ENCODE data around the gene FARP2. TPM values are rescaled to one million over a fixed set of nuclear protein-coding genes. Genes with fewer than 3 reads are reported as not detected.
A peak's percentile ranks its signal among the peaks of the same experiment; 100 is the strongest.
"Not testable (repeated sequence)": the region's sequence is repeated elsewhere in the genome, so short reads cannot be mapped to it uniquely, and the experiment has no call there.

FARP2 gene
- total RNA-seq, 1 donor from 2014 or later: 63.6 TPM

DNA sequence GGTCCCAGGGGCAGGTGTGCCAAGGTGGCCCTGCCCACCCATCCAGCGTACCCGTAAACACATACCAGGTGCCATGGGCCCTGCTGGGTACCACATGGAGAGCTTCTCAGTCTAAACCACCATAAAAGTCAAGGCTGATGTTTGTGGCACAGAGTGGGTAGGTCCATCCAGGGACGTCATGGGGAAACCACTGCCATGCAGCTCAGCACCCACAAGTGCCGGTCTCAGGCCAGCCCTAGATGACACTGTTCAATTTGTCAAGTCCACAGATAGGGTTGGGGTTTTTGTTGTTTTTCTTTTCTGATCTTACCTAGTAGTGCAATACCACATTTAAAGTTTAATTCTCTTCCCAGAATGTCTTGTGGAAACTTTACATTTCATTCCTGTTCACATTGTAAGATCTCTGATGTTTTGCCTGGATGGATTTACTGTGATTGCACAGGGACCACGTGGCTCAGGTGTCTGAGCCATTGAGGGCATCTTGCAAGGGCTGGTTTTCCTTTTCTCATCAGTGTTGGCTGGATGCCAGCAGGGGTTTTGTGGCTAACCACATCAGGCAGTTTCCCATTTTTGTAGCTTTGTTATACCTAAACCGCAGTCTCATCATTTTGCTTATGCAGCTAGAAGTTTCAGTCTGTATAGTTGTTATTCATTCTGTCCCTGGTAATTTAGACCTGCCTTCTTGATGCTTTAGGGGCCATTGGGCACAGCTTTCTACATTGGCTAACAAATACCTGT, 87.6 kb downstream of the FARP2 start:
- Mint-ChIP-seq H3K27ac (no peak overlapping the region), H3K27me3 (no peaks in the 10 kb centered on the region)

GRCh38 chr2:241445426-241445825, 89.3 kb downstream of the FARP2 start:
- Mint-ChIP-seq H3K9me3 (ENCODE audit: low read depth) (no peaks in the 10 kb centered on the region), H3K27ac (no peak overlapping the region), H3K27me3 (no peaks in the 10 kb centered on the region), H3K4me1 (ENCODE audit: low read depth) (no peaks in the 10 kb centered on the region), H3K36me3 (ENCODE audit: insufficient read depth) (peaks cover 14% of the 10 kb centered on the region), H3K4me3 (ENCODE audit: low read depth) (no peak overlapping the region)
- TF ChIP-seq, protein P1, sequence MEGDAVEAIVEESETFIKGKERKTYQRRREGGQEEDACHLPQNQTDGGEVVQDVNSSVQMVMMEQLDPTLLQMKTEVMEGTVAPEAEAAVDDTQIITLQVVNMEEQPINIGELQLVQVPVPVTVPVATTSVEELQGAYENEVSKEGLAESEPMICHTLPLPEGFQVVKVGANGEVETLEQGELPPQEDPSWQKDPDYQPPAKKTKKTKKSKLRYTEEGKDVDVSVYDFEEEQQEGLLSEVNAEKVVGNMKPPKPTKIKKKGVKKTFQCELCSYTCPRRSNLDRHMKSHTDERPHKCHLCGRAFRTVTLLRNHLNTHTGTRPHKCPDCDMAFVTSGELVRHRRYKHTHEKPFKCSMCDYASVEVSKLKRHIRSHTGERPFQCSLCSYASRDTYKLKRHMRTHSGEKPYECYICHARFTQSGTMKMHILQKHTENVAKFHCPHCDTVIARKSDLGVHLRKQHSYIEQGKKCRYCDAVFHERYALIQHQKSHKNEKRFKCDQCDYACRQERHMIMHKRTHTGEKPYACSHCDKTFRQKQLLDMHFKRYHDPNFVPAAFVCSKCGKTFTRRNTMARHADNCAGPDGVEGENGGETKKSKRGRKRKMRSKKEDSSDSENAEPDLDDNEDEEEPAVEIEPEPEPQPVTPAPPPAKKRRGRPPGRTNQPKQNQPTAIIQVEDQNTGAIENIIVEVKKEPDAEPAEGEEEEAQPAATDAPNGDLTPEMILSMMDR (IDR thresholded peaks at IDR 0.05; ENCODE audit: unreplicated experiment): no peak
- DNase-seq (ENCODE audit: low spot score, unreplicated experiment): no peak

More for the DNA sequence above, 87.6 kb downstream of the FARP2 start:
- Mint-ChIP-seq H3K9me3 (ENCODE audit: low read depth) (no peaks in the 10 kb centered on the region), H3K36me3 (ENCODE audit: insufficient read depth) (peaks cover 14% of the 10 kb centered on the region), H3K4me3 (ENCODE audit: low read depth) (no peak overlapping the region), H3K4me1 (ENCODE audit: low read depth) (no peaks in the 10 kb centered on the region)
- DNase-seq (ENCODE audit: low spot score, unreplicated experiment): no peak
- TF ChIP-seq, protein P1 (IDR thresholded peaks at IDR 0.05; ENCODE audit: unreplicated experiment): no peak

- H3K27me3 Mint-ChIP-seq; H3K4me1 Mint-ChIP-seq (ENCODE audit: low read depth); H3K9me3 Mint-ChIP-seq (ENCODE audit: low read depth): not testable (repeated sequence)
Measured at GRCh38 chr2:241450092-241450491, 94.0 kb downstream of the FARP2 start.

GRCh38 chr2:241451840-241452506, 95.9 kb downstream of the FARP2 start:
- Mint-ChIP-seq H3K4me1 (ENCODE audit: low read depth) (no peaks in the 10 kb centered on the region), H3K36me3 (ENCODE audit: insufficient read depth) (peaks cover 3% of the 10 kb centered on the region), H3K27me3 (no peaks in the 10 kb centered on the region), H3K9me3 (ENCODE audit: low read depth) (no peaks in the 10 kb centered on the region), H3K27ac (peak overlapping the region; percentile 24), H3K4me3 (ENCODE audit: low read depth) (no peak overlapping the region)
- TF ChIP-seq, protein P1 (IDR thresholded peaks at IDR 0.05; ENCODE audit: unreplicated experiment): no peak
- DNase-seq (ENCODE audit: low spot score, unreplicated experiment): no peak

More at GRCh38 chr2:241450092-241450491, 94.0 kb downstream of the FARP2 start:
- H3K36me3 Mint-ChIP-seq (ENCODE audit: insufficient read depth); DNase-seq (ENCODE audit: low spot score, unreplicated experiment); H3K4me3 Mint-ChIP-seq (ENCODE audit: low read depth); H3K27ac Mint-ChIP-seq: not testable (repeated sequence)

DNA sequence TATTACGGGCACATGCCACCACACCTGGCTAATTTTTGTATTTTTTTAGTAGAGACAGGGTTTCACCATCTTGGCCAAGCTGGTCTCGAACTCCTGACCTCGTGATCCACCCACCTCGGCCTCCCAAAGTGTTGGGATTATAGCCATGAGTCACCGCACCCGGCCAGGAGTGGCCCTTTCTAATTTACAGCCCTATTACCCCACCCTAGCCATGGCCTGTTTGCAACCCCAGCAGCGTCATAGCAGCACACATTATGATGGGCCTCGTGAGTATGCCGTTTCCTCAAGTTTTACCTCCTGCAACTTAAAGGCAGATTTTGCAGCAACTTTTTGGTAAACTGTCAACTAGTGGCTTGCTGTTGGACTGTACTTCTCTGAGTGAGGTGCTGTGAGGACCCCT, 97.8 kb downstream of the FARP2 start:
- H3K27ac Mint-ChIP-seq; H3K9me3 Mint-ChIP-seq (ENCODE audit: low read depth); H3K36me3 Mint-ChIP-seq (ENCODE audit: insufficient read depth); H3K27me3 Mint-ChIP-seq; H3K4me1 Mint-ChIP-seq (ENCODE audit: low read depth); H3K4me3 Mint-ChIP-seq (ENCODE audit: low read depth); DNase-seq (ENCODE audit: low spot score, unreplicated experiment): not testable (repeated sequence)

DNA sequence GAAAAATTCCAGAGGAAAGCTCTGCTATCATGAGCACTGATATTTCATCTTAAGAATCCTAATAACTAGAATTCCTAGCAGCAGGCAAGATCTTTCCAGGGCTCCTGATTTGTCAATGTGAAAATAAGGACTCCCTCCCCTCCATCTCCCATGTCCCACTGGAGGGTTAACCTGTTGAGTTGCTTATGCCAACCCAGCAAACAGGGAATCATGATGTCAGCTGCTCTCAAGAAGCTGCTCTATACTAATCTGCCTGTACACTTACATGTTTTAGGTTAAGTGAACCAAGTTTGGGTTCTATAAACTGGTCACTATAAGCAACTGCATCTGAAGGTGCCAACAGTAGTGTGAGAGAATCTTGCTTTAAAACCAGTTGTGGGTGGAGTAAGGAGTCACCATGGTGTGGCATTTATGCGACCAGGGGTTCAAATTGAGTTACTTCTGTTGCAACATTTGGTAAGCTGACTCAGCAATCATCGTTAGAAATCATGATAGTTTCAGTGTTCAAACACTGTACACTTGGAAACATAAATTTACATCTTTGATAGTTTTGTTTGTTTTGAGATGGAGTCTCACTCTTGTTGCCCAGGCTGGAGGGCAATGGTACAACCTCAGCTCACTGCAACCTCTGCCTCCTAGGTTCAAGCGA, 98.9 kb downstream of the FARP2 start:
- TF ChIP-seq, protein P1 (IDR thresholded peaks at IDR 0.05; ENCODE audit: unreplicated experiment): no peak
- H3K27me3 Mint-ChIP-seq: no peaks in the 10 kb centered on the region
- no peaks in the 10 kb centered on the region for H3K9me3 Mint-ChIP-seq (ENCODE audit: low read depth)
- H3K4me3 Mint-ChIP-seq (ENCODE audit: low read depth): no peak overlapping the region
- no peak overlapping the region for H3K27ac Mint-ChIP-seq
- no peak for DNase-seq (ENCODE audit: low spot score, unreplicated experiment)
- peaks cover under 1% of the 10 kb centered on the region for H3K36me3 Mint-ChIP-seq (ENCODE audit: insufficient read depth)
- no peaks in the 10 kb centered on the region for H3K4me1 Mint-ChIP-seq (ENCODE audit: low read depth)
